Stimulated activated naive CD8-positive, alpha-beta T cell treated with anti-CD3 and anti-CD28 coated beads, Interleukin-15, amount 100 ng/mL, for 72 hours (primary cell): ENCODE results near the gene KRT7.
A peak's percentile ranks its signal among the peaks of the same experiment; 100 is the strongest.

Experiments
- ATAC-seq: fragments of 150-1000 bp; cut with Tn5 transposase; 2 replicates; pipeline ENCODE4 v1.10.0; 2021; ENCODE audit warnings: mild to moderate bottlenecking, moderate library complexity
- DNase-seq, 2 donors: peaks; one replicate each; pipeline ENCODE4 v3.0.0; 2021 to 2022
- H3K27ac Mint-ChIP-seq, 2 donors: one replicate each; pipeline ENCODE4 v1.8.0; 2022; ENCODE audit warnings: mild to moderate bottlenecking in 2 of 2, mixed read lengths in 2 of 2, moderate library complexity in 2 of 2
- H3K27me3 Mint-ChIP-seq: one replicate; pipeline ENCODE4 v1.8.0; 2022; ENCODE audit warnings: mixed read lengths
- H3K4me1 Mint-ChIP-seq: one replicate; pipeline ENCODE4 v1.8.0; 2022; ENCODE audit warnings: mild to moderate bottlenecking, mixed read lengths
- H3K4me3 Mint-ChIP-seq, 2 donors: one replicate each; pipeline ENCODE4 v1.8.0; 2022; ENCODE audit warnings: mild to moderate bottlenecking in 2 of 2, mixed read lengths in 2 of 2, moderate library complexity in 1 of 2
- H3K9me3 Mint-ChIP-seq, 2 donors: one replicate each; pipeline ENCODE4 v1.8.0; 2022; ENCODE audit warnings: mixed read lengths in 2 of 2

The KRT7 gene

DNA sequence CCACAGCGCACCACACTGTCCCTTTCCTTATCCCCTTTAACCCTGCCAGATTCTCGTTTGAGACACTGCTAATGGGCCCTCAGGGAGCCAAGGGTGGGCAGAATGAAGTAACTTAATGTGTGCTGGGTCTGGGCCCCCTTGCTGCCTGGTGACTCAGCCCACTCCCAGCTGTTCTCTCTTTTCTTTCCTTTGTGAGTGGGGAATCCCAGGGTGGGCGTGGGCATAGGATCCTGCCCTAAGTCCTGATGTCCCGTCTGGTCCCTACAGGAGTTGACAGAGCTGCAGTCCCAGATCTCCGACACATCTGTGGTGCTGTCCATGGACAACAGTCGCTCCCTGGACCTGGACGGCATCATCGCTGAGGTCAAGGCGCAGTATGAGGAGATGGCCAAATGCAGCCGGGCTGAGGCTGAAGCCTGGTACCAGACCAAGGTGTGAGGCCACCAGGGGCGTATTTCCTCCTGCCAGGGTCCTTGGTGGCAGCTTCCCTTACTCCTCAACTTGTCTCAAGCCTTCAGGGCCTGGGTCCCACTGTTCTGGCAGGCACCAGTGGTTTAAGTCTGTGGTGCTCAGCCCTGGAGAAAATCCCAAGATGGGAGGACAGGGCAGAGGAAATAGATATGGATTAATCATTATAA lies 8.3 kb downstream of the KRT7 start:
- H3K27me3 Mint-ChIP-seq, result peaks cover 12% of the 10 kb centered on the region
- DNase-seq, result no peak
- H3K4me1 Mint-ChIP-seq, result peaks cover 50% of the 10 kb centered on the region
- no peak for ATAC-seq
- no peaks in the 10 kb centered on the region for H3K9me3 Mint-ChIP-seq
- no peak overlapping the region for H3K4me3 Mint-ChIP-seq
- H3K27ac Mint-ChIP-seq, result no peak overlapping the region

DNA sequence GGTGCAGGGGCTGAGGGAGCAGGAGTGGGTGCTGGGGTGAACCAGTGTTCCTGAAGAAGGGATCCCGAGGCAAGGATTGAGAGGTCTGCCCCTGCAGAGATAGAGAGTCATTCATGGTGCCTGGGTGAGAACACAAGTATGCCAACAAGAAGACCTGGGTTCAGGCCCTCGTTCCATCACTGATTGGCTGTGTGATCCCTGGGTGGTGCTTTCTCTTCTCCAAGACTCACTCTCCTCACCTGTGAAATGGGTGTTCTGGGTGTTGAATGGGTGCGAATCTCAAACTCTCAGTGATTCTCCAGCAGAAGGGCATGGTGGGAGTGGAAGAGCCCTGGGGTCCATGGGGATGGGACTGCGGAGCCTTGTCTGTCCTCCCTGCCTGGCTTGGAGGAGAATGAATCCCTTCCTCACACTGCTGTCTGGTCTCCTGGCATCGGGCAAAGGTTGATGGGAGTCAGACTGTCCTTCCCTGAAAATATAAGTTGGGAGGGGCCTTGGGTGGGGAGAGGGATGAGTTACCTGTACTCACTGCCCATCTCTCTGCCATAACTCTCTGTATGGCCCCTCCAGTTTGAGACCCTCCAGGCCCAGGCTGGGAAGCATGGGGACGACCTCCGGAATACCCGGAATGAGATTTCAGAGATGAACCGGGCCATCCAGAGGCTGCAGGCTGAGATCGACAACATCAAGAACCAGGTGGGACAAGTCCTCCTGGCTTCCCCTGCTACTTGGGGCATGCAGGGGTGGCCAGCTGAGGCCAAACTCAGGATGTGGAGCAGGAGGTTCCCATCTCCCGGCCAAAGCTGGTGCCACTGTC lies 9.6 kb downstream of the KRT7 start:
- ATAC-seq (no peak), DNase-seq (no peak)
- H3K9me3 Mint-ChIP-seq, result no peaks in the 10 kb centered on the region
- no peak overlapping the region for H3K4me3 Mint-ChIP-seq
- H3K27me3 Mint-ChIP-seq, result peaks cover 20% of the 10 kb centered on the region
- no peak overlapping the region for H3K27ac Mint-ChIP-seq
- H3K4me1 Mint-ChIP-seq, result peaks cover 63% of the 10 kb centered on the region

DNA sequence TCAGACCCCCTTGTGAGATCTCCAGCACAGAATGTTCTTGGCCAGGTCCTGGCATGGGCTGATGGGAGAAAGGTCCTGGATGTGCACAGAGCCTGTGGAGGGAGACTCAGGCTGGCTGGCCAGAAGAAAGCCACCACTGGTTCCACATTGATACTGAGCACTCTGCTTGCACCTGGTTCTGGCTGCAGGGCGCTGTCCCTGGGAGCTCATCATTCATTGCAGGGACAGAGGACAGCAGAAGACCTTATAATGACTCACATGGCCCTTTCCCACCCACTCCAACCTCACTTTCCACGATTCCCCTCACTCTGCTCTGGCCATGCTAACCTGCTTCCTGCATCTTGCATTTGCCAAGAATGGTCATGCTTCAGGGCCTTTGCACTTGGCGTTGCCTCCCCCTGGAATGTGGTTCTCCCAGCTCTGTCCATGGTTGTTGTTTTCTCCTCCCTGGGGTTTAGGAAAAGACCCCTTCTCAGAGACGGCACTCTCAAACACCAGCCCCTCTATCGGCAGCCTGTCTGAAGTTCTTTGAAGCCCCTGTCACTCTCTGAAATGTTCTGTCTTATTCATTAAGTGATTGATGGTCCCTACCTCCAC lies 10.3 kb downstream of the KRT7 start:
- ATAC-seq (no peak), DNase-seq (no peak)
- peaks cover 64% of the 10 kb centered on the region for H3K4me1 Mint-ChIP-seq
- no peaks in the 10 kb centered on the region for H3K9me3 Mint-ChIP-seq
- peaks cover 27% of the 10 kb centered on the region for H3K27me3 Mint-ChIP-seq
- peak overlapping the region; percentile 88 to 93 for H3K4me3 Mint-ChIP-seq
- H3K27ac Mint-ChIP-seq, result peak overlapping the region; percentile 98

DNA sequence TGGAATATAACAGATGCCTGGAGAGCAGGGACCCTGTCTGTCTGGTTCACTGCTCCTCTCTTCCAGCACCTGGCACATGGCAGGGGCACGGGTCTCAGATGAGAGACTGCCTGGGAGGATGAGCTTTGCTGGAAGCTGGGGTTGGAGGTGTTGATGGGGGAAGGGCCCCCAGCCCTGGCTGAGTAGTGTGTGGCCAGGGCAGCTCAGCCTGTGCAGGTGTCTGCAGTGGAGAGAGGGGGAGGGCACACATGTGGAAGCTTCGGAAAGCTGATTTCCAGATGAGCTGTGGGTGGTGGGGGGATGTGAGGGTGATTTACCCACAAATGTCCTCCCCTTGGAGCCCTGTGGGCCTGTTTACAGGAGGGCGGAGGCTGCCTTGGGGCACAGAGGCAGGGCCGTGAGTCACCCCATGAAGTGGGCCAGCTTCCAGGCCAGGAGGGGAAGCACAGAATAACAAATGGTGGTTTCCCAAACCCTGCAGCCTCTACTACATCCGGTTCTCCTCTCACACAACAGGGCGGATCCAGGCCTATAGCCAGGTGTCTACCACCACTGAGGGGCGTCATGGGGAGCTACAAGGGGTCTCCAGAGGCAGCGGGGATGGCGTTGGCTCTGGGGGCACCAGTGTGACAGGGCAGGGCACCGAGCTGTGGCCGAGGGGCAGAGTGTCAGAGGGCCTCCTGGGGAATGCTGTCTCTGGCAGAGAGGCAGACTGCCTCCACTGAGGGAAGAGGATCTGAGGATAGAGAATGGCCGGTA lies 11.0 kb downstream of the KRT7 start:
- peaks cover 64% of the 10 kb centered on the region for H3K4me1 Mint-ChIP-seq
- peaks cover 29% of the 10 kb centered on the region for H3K27me3 Mint-ChIP-seq
- H3K9me3 Mint-ChIP-seq, result no peaks in the 10 kb centered on the region
- DNase-seq (peak; percentile 79 to 91), ATAC-seq (peak; percentile 99)
- peak overlapping the region; percentile 98 for H3K27ac Mint-ChIP-seq
- H3K4me3 Mint-ChIP-seq, result peak overlapping the region; percentile 88 to 93

DNA sequence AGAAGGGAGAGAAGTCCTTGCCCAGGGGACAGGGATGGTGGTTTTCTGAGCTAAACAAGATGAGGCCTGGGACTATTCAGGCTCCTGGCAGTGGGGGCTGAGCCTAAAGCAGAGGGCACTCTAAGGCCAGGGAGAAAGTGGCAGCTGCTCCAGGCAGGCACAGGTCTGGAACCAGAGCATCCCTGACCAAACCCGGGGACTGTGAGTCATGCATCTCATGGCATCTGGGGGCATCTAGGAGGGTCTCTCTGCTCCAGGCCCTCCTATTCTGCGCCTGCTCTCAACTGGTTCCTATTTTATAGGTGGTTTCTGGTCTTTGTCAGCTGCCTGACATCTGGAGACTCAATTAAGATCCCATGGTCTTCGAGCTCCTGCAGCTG lies 11.6 kb downstream of the KRT7 start:
- Mint-ChIP-seq H3K27ac (peak overlapping the region; percentile 98), H3K27me3 (peaks cover 29% of the 10 kb centered on the region), H3K9me3 (no peaks in the 10 kb centered on the region), H3K4me1 (peaks cover 68% of the 10 kb centered on the region), H3K4me3 (peak overlapping the region; percentile 88 to 93)
- ATAC-seq (peak; percentile 4), DNase-seq (no peak)

DNA sequence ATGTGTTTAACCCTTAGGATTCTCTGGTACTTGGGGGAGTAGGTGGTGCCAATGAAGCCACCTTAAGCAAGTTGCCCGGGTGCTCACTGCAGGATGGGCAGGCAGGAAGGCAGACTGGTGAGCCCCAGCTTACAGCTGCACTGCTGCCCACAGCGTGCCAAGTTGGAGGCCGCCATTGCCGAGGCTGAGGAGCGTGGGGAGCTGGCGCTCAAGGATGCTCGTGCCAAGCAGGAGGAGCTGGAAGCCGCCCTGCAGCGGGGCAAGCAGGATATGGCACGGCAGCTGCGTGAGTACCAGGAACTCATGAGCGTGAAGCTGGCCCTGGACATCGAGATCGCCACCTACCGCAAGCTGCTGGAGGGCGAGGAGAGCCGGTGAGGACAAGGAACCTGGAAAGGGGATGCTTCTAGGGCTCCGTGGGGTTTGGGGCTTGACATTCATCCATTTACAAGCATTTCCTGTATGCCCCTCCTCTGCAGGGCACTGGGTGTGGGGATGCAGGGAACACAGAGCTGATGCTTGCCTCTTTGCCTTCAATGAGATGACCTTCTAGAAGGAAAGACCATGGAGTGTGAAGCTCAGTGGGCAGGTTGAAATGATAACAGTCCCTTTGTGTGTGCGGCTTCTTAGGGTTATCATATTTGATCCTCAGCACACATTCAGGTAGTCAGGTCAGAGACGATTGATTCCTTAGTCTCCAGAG lies 12.4 kb downstream of the KRT7 start:
- peaks cover 77% of the 10 kb centered on the region for H3K4me1 Mint-ChIP-seq
- H3K27ac Mint-ChIP-seq, result peak overlapping the region in 1 of 2 donors; percentile 98
- no peak for ATAC-seq
- H3K4me3 Mint-ChIP-seq, result peak overlapping the region; percentile 88 to 93
- no peak for DNase-seq
- H3K9me3 Mint-ChIP-seq, result no peaks in the 10 kb centered on the region
- peaks cover 35% of the 10 kb centered on the region for H3K27me3 Mint-ChIP-seq

DNA sequence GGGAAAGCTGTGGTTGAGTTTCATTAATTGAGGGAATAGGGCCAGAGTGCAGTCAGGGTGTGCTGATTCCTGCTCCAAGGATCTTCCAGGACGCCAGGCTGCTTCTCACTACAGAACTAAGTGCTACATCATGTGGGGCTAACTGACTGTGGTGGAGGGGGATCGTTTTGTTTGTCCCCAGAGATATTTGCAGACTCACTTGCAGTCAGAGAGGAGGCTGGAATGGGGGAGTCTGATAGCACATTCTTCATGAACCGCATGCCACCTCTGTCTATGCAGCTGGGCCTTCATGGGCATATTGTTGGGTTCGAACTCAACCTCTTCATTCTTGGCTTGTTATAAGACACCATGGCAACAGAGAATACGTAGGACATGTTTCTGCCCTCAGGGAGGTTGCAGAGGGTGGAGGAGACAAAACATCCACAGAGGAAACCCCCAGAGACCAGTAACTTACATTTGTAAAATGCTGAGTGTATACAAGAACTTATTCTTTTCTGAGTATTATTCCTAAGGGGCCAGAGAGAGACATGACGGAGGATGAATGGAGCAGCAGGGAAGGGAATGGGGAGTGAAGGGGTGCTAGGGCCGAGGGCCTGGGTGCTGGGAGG lies 13.0 kb downstream of the KRT7 start:
- Mint-ChIP-seq H3K9me3 (no peaks in the 10 kb centered on the region), H3K4me3 (peak overlapping the region; percentile 16 to 37), H3K27me3 (peaks cover 42% of the 10 kb centered on the region), H3K27ac (peak overlapping the region; percentile 0 to 51), H3K4me1 (peaks cover 80% of the 10 kb centered on the region)
- ATAC-seq, result no peak
- no peak for DNase-seq

DNA sequence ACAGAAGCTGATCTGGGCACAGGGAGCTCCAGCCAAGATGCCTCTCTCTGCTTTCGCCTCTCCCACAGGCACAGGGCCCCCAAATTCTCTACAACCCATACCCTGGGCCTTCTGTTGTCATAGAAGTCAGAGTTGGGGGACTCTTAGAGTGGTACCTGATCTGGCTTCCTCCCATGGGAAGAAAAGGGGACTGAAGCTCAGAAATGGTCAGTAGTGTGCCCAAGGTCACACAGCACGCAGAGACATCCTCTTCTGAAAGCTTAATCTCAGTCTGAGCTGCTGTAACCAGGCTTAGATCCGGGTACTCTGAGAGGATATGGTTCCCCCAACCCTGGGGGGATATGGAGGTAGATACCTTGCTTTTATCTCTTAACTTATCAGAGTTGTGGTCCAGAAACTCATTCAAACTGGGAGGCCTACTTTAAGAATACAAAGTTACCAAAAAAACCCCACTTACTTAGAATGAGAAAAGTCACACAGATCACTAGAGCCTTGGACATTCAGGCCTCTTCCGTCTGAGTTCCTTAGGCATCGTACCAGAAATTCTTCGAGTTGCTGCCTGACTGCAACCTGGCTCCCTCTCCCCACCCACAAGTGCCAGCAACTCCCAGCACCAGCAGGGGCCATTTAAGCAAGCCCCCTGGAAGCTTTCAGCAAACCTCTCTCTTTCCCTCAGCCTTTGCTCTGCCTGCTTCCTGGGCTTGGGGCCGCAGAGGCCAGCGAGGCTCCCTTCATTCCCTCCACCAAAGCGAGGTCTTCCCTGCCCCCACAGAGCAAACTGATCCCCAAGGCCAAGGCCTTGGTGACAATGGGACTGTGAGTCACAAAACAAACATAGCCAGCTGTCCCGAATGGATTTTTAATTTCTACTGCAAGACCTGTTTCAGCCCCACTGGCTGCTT lies 13.9 kb downstream of the KRT7 start:
- H3K9me3 Mint-ChIP-seq, result no peaks in the 10 kb centered on the region
- peak overlapping the region; percentile 51 to 59 for H3K27ac Mint-ChIP-seq
- no peak for DNase-seq
- no peak for ATAC-seq
- H3K27me3 Mint-ChIP-seq, result peaks cover 50% of the 10 kb centered on the region
- peaks cover 83% of the 10 kb centered on the region for H3K4me1 Mint-ChIP-seq
- peak overlapping the region; percentile 4 to 16 for H3K4me3 Mint-ChIP-seq

DNA sequence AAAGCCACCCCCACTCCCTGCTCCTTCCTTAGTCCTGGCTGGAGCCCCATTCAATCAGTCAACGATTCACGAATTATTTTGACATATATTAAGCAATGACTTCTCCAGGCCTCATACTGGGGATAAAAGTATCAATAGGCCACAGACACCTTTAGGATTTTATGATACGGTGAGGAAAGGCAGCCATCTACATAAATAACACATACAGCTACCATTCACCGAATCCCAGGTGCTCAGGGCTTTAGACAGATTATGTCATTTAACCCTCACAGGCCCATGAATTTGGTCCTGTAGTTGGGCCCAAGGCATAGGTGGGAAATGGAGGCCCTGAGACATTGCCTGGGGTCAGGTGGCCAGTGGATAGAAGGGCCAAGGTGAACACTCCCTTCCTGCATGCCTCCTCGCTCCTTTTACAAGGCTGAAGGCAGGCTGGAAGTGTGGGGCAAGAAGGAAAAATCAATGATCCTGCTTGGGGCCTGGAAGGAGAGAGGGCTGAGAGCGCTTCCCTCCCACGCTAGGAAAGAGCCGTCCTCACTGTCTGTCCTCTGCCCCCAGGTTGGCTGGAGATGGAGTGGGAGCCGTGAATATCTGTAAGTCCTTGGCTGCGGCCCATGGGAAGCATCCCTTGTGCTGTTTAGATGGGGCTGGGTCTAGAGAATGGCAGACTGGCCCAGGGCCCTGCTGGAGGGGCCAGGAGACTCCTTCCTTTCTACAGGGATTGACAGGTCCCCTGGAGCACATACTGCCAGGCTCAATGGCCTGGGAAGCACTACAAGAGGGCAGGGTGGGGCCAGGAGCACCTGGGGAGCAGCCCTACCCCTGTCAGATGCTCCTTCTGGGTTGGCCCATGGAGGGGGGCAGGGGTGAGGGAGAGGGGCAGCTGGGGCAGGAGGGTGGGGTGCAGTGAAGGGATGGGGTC lies 14.8 kb downstream of the KRT7 start:
- Mint-ChIP-seq H3K27me3 (peaks cover 53% of the 10 kb centered on the region), H3K27ac (peak overlapping the region in 1 of 2 donors; percentile 59), H3K9me3 (no peaks in the 10 kb centered on the region), H3K4me1 (peaks cover 78% of the 10 kb centered on the region), H3K4me3 (peak overlapping the region in 1 of 2 donors; percentile 4)
- no peak for DNase-seq
- ATAC-seq, result no peak

DNA sequence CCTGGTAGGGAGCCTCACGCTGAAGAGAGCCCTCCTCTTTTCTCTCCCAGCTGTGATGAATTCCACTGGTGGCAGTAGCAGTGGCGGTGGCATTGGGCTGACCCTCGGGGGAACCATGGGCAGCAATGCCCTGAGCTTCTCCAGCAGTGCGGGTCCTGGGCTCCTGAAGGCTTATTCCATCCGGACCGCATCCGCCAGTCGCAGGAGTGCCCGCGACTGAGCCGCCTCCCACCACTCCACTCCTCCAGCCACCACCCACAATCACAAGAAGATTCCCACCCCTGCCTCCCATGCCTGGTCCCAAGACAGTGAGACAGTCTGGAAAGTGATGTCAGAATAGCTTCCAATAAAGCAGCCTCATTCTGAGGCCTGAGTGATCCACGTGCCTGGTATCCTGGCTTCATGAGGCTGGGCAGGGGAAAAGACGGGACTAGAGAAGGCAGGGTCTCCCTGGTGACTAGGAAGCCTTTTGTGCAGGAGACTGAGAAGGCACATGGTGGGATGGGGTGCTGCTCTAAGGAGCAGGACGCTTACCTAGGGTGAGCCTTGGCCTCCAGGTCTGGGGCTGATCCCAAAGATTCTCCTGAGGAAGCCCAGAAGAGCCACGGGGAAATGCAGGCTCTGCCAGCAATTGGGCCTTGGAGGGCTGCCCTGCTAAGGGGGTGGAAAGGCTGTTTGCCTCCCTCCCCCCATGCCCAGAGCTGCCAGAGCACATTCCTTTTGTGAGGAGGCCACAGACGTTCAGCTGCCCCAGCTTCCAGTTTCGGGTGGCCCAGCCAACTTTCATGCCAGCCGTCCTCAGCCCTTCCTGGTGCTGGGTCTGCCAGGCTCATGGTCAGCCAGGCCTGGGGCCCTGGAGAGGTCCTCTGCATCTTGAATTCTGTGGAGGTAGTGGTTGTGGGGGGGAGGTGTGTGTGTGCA lies 15.8 kb downstream of the KRT7 start:
- H3K27me3 Mint-ChIP-seq, result peaks cover 62% of the 10 kb centered on the region
- peaks cover 69% of the 10 kb centered on the region for H3K4me1 Mint-ChIP-seq
- ATAC-seq (no peak), DNase-seq (no peak)
- H3K4me3 Mint-ChIP-seq, result no peak overlapping the region
- H3K27ac Mint-ChIP-seq, result peak overlapping the region in 1 of 2 donors; percentile 8
- H3K9me3 Mint-ChIP-seq, result no peaks in the 10 kb centered on the region

DNA sequence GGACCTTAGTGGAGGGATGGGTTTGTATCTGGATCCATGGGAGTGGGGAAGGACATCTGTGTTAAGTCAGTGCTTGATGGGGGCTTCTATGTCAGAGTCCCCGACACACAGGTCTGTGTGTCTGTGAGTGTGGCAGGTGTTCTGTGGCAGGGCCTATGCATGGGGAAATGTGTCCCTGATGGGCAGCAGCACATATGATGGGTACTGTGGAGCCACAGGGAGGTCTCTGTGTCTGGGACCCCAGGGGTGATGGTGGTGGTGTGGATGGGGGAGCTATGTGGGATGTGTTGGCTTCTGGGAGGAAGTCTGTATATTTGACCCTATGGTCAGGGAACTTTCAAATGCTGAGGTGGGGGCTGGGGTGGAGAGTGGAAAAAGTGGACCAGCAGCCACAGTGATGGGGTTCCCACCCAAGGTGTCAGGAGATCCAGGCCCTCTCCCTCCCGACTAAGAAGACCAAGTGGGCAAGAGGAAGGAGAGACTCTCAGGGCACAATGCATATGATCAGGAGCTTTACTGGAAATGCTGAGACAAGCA lies 16.5 kb downstream of the KRT7 start:
- peaks cover 70% of the 10 kb centered on the region for H3K27me3 Mint-ChIP-seq
- H3K27ac Mint-ChIP-seq, result peak overlapping the region in 1 of 2 donors; percentile 8
- H3K4me1 Mint-ChIP-seq, result peaks cover 61% of the 10 kb centered on the region
- DNase-seq (no peak), ATAC-seq (no peak)
- H3K9me3 Mint-ChIP-seq, result no peaks in the 10 kb centered on the region
- H3K4me3 Mint-ChIP-seq, result peak overlapping the region; percentile 0 to 16
